Measurements from ENCODE around the gene CNTN1. TPM values are rescaled to one million over a fixed set of nuclear protein-coding genes. Genes with fewer than 3 reads are reported as not detected.

Gene CNTN1
- total and polyA plus RNA-seq, 10 of the 15 experiments (the other 5 are each of a cell fraction or from before 2014, with no cell fraction given), result 0.06 to 0.14 TPM; not detected in 8

DNA sequence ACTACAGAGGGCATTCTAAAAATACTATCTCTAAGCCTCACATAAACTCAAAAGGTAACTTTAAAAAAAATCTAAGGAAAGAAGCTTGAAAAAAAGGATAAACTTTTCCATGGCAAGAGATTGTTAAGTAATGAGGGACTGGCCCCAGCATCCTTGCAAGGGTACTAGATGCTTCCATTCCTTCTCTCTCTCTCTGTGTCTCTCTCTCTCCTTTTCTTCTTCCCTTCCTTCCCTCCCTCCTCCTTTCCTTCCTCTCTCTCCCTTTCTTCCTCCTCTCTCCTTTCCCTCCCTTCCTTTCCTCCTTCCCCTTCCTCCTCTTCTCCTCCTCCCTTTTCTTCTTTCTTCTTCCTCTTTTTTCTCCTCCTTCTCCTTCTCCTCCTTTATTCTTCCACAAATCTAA, 23.8 kb downstream of the CNTN1 start:
- no peak for TF ChIP-seq POLR2AphosphoS5 (IDR thresholded peaks at IDR 0.05; ENCODE audit: low read length)
- TF ChIP-seq MXI1 (IDR thresholded peaks at IDR 0.05; ENCODE audit: low read depth, low read length), result no peak
- TF ChIP-seq CEBPB (IDR thresholded peaks at IDR 0.05; ENCODE audit: borderline replicate concordance in 1 of 2, low read depth in 2 of 2, low read length in 2 of 2), result no peak
- no peak for TF ChIP-seq ESRRA (IDR thresholded peaks at IDR 0.05; ENCODE audit: low read length)
- no peak for TF ChIP-seq NFXL1 (IDR thresholded peaks at IDR 0.05; ENCODE audit: borderline replicate concordance)
- TF ChIP-seq RUNX3 (IDR thresholded peaks at IDR 0.05; ENCODE audit: low read length), result no peak
- TF ChIP-seq NRF1 (conservative IDR thresholded peaks at IDR 0.05; ENCODE audit: low read depth, low read length), result no peak
- no peak for TF ChIP-seq TCF7 (IDR thresholded peaks at IDR 0.05; ENCODE audit: borderline replicate concordance)
- H3K4me3 ChIP-seq, result no peak overlapping the region
- ChIA-PET POLR2A (no interaction called here), RAD21 (ENCODE audit: unreplicated experiment) (no interaction called here), SMC1A (ENCODE audit: uncharacterized antibody, unreplicated experiment) (interaction anchor here (0.7 to 2.7 kb wide), 2 partner anchors 11 to 115 kb away, joined by 3 to 7 read pairs; no protein-coding TSS in a partner anchor), CTCF (interaction anchor here (2.5 kb wide), 1 partner anchor 271 kb away, joined by 5 read pairs; no protein-coding TSS in a partner anchor)
- FAIRE-seq (no peak), DNase-seq (ENCODE audit: low read depth, low spot score) (no peak), ATAC-seq (no peak)
- intact Hi-C loops (cut with micrococcal nuclease; ENCODE audit: unreplicated experiment) (no loop called here), in situ Hi-C loops (cut with MboI) (no loop called here)
- BruUV-seq (replicated peaks), result no TSS peak
- peaks cover 4% of the 10 kb centered on the region for H3K4me1 ChIP-seq (ENCODE audit: control insufficient read depth, insufficient read depth, low read length)
- H3K9ac ChIP-seq (ENCODE audit: control insufficient read depth, insufficient read depth, low read length), result no peak overlapping the region
- no peak overlapping the region for H2AFZ ChIP-seq (ENCODE audit: control insufficient read depth, low read depth, low read length)
- no peaks in the 10 kb centered on the region for H3K9me3 ChIP-seq (replicated peaks; ENCODE audit: control insufficient read depth, insufficient read depth, low read length)
- H3K36me3 ChIP-seq (ENCODE audit: control insufficient read depth in 2 of 2, insufficient read depth in 2 of 2, low read length in 1 of 2), result no peaks in the 10 kb centered on the region
- no peak overlapping the region for H3K4me2 ChIP-seq (ENCODE audit: control insufficient read depth, insufficient read depth)
- H3K79me2 ChIP-seq (ENCODE audit: control insufficient read depth, insufficient read depth, low read length), result no peaks in the 10 kb centered on the region
- H3K27me3 ChIP-seq (replicated peaks in 1 of 2; ENCODE audit: control insufficient read depth in 2 of 2, insufficient read depth in 2 of 2, low read length in 1 of 2), result no peaks in the 10 kb centered on the region
- H3K27ac ChIP-seq (ENCODE audit: control insufficient read depth, insufficient read depth), result no peak overlapping the region
- H4K20me1 ChIP-seq (ENCODE audit: control insufficient read depth, insufficient read depth), result no peaks in the 10 kb centered on the region

DNA sequence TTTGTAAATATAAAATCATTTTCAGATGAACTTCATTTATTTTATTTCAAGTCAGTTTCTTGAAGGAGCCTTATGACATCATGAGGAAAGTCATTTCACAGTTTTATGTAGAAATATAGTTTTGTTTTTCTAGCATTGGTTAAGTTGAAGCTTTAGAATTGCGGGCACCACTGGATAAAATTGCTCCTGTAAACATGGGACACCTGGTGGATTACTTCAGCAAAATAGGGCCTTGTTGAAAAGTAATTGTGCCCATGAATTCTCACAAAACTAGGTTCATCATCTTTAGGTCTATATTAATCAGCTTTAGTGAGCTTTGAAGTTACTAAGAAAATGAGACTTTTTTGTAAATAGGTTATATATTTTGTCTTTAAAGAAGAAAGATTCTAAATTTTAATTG, 25.3 kb downstream of the CNTN1 start:
- intact Hi-C loops (cut with micrococcal nuclease; ENCODE audit: unreplicated experiment), result no loop called here
- in situ Hi-C loops (cut with MboI), result no loop called here
- H3K36me3 ChIP-seq (ENCODE audit: control insufficient read depth in 2 of 2, insufficient read depth in 2 of 2, low read length in 1 of 2), result no peaks in the 10 kb centered on the region
- H3K4me3 ChIP-seq, result no peak overlapping the region
- no peaks in the 10 kb centered on the region for H4K20me1 ChIP-seq (ENCODE audit: control insufficient read depth, insufficient read depth)
- no peak overlapping the region for H3K9ac ChIP-seq (ENCODE audit: control insufficient read depth, insufficient read depth, low read length)
- ATAC-seq, result no peak
- H3K4me1 ChIP-seq (ENCODE audit: control insufficient read depth, insufficient read depth, low read length), result no peaks in the 10 kb centered on the region
- ChIA-PET RAD21 (ENCODE audit: unreplicated experiment) (no interaction called here), POLR2A (no interaction called here), CTCF (interaction anchor here (1.1 to 2.5 kb wide), 2 partner anchors 13 to 272 kb away, joined by 3 to 5 read pairs; no protein-coding TSS in a partner anchor), SMC1A (ENCODE audit: uncharacterized antibody, unreplicated experiment) (interaction anchor here (0.8 to 2.7 kb wide), 2 partner anchors 13 to 62 kb away, joined by 3 to 7 read pairs; no protein-coding TSS in a partner anchor)
- TF ChIP-seq POLR2A (IDR thresholded peaks at IDR 0.05; ENCODE audit: low read depth, low read length) (no peak), CEBPB (IDR thresholded peaks at IDR 0.05; ENCODE audit: borderline replicate concordance in 1 of 2, low read depth in 2 of 2, low read length in 2 of 2) (no peak), MXI1 (IDR thresholded peaks at IDR 0.05; ENCODE audit: low read depth, low read length) (no peak), LARP7 (IDR thresholded peaks at IDR 0.05) (no peak), YY1 (IDR thresholded peaks at IDR 0.05; ENCODE audit: low read depth, low read length) (no peak)
- TF ChIP-seq, protein P1, sequence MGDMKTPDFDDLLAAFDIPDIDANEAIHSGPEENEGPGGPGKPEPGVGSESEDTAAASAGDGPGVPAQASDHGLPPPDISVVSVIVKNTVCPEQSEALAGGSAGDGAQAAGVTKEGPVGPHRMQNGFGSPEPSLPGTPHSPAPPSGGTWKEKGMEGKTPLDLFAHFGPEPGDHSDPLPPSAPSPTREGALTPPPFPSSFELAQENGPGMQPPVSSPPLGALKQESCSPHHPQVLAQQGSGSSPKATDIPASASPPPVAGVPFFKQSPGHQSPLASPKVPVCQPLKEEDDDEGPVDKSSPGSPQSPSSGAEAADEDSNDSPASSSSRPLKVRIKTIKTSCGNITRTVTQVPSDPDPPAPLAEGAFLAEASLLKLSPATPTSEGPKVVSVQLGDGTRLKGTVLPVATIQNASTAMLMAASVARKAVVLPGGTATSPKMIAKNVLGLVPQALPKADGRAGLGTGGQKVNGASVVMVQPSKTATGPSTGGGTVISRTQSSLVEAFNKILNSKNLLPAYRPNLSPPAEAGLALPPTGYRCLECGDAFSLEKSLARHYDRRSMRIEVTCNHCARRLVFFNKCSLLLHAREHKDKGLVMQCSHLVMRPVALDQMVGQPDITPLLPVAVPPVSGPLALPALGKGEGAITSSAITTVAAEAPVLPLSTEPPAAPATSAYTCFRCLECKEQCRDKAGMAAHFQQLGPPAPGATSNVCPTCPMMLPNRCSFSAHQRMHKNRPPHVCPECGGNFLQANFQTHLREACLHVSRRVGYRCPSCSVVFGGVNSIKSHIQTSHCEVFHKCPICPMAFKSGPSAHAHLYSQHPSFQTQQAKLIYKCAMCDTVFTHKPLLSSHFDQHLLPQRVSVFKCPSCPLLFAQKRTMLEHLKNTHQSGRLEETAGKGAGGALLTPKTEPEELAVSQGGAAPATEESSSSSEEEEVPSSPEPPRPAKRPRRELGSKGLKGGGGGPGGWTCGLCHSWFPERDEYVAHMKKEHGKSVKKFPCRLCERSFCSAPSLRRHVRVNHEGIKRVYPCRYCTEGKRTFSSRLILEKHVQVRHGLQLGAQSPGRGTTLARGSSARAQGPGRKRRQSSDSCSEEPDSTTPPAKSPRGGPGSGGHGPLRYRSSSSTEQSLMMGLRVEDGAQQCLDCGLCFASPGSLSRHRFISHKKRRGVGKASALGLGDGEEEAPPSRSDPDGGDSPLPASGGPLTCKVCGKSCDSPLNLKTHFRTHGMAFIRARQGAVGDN (IDR thresholded peaks at IDR 0.05), result no peak
- TF ChIP-seq, protein P2, sequence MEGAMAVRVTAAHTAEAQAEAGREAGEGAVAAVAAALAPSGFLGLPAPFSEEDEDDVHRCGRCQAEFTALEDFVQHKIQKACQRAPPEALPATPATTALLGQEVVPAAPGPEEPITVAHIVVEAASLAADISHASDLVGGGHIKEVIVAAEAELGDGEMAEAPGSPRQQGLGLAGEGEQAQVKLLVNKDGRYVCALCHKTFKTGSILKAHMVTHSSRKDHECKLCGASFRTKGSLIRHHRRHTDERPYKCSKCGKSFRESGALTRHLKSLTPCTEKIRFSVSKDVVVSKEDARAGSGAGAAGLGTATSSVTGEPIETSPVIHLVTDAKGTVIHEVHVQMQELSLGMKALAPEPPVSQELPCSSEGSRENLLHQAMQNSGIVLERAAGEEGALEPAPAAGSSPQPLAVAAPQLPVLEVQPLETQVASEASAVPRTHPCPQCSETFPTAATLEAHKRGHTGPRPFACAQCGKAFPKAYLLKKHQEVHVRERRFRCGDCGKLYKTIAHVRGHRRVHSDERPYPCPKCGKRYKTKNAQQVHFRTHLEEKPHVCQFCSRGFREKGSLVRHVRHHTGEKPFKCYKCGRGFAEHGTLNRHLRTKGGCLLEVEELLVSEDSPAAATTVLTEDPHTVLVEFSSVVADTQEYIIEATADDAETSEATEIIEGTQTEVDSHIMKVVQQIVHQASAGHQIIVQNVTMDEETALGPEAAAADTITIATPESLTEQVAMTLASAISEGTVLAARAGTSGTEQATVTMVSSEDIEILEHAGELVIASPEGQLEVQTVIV (IDR thresholded peaks at IDR 0.05; ENCODE audit: borderline replicate concordance, partially characterized antibody), result no peak
- no peak for FAIRE-seq
- 35% methylated on average over 1 of the region's 1 CpG for WGBS (ENCODE audit: insufficient coverage, insufficient replicate concordance, low lambda C conversion rate, missing lambda C conversion rate)
- no peak overlapping the region for H3K4me2 ChIP-seq (ENCODE audit: control insufficient read depth, insufficient read depth)
- no peaks in the 10 kb centered on the region for H3K9me3 ChIP-seq (replicated peaks; ENCODE audit: control insufficient read depth, insufficient read depth, low read length)
- H3K27me3 ChIP-seq (replicated peaks in 1 of 2; ENCODE audit: control insufficient read depth in 2 of 2, insufficient read depth in 2 of 2, low read length in 1 of 2), result no peaks in the 10 kb centered on the region
- DNase-seq (ENCODE audit: low read depth, low spot score), result no peak
- no peak overlapping the region for H2AFZ ChIP-seq (ENCODE audit: control insufficient read depth, low read depth, low read length)
- H3K79me2 ChIP-seq (ENCODE audit: control insufficient read depth, insufficient read depth, low read length), result no peaks in the 10 kb centered on the region
- no peak overlapping the region for H3K27ac ChIP-seq (ENCODE audit: control insufficient read depth, insufficient read depth)
- no TSS peak for BruUV-seq (replicated peaks)
